ENCODE data around the gene SUSD6. TPM values are rescaled to one million over a fixed set of nuclear protein-coding genes. Genes with fewer than 3 reads are reported as not detected.

Gene SUSD6
- total RNA-seq, 4 donors from 2014 or later: 35.5 to 56.7 (median 51.0) TPM

- WGBS, 2 donors: 56 to 73% methylated on average over 3 of the region's 3 CpGs
- no peak overlapping the region for H3K4me3 ChIP-seq (ENCODE audit: low read depth, poor library complexity, severe bottlenecking)
- no peak for DNase-seq (ENCODE audit: low spot score in 2 of 2)
- TF ChIP-seq CTCF (IDR thresholded peaks at IDR 0.05) (no peak), POLR2A (IDR thresholded peaks at IDR 0.05) (no peak)
- intact Hi-C loops (cut with DNase I; ENCODE audit: low total_unique reads): no loop called here
Observed at GRCh38 chr14:69701857-69702256, 90.5 kb downstream of the SUSD6 start.

- TF ChIP-seq POLR2A (IDR thresholded peaks at IDR 0.05) (no peak), CTCF (IDR thresholded peaks at IDR 0.05) (no peak)
- DNase-seq (ENCODE audit: low spot score in 2 of 2): no peak
- no peak overlapping the region for H3K4me3 ChIP-seq (ENCODE audit: low read depth, poor library complexity, severe bottlenecking)
- intact Hi-C loops (cut with DNase I; ENCODE audit: low total_unique reads): no loop called here
- 72 to 77% methylated on average over 12 of the region's 12 CpGs for WGBS, 2 donors
Observed at GRCh38 chr14:69703047-69704039, 91.9 kb downstream of the SUSD6 start.

- intact Hi-C loops (cut with DNase I; ENCODE audit: low total_unique reads): no loop called here
- TF ChIP-seq POLR2A (IDR thresholded peaks at IDR 0.05): no peak
- no peak for TF ChIP-seq CTCF (IDR thresholded peaks at IDR 0.05)
- H3K4me3 ChIP-seq (ENCODE audit: low read depth, poor library complexity, severe bottlenecking): no peak overlapping the region
- DNase-seq (ENCODE audit: low spot score in 2 of 2): no peak
- 90 to 94% methylated on average over 5 of the region's 5 CpGs for WGBS, 2 donors
Observed at GRCh38 chr14:69704319-69704718, 92.9 kb downstream of the SUSD6 start.

GRCh38 chr14:69705706-69706105 is 94.3 kb downstream of the SUSD6 start:
- DNase-seq (ENCODE audit: low spot score in 2 of 2): no peak
- H3K4me3 ChIP-seq (ENCODE audit: low read depth, poor library complexity, severe bottlenecking): no peak overlapping the region
- TF ChIP-seq CTCF (IDR thresholded peaks at IDR 0.05): no peak
- TF ChIP-seq POLR2A (IDR thresholded peaks at IDR 0.05): no peak
- intact Hi-C loops (cut with DNase I; ENCODE audit: low total_unique reads): no loop called here
- 70 to 73% methylated on average over 2 of the region's 2 CpGs for WGBS, 2 donors

- TF ChIP-seq CTCF (IDR thresholded peaks at IDR 0.05) (no peak), POLR2A (IDR thresholded peaks at IDR 0.05) (no peak)
- 90 to 100% methylated on average over 1 of the region's 1 CpG for WGBS, 2 donors
- no peak for DNase-seq (ENCODE audit: low spot score in 2 of 2)
- intact Hi-C loops (cut with DNase I; ENCODE audit: low total_unique reads): no loop called here
- H3K4me3 ChIP-seq (ENCODE audit: low read depth, poor library complexity, severe bottlenecking): no peak overlapping the region
Observed at GRCh38 chr14:69708049-69708448, 96.7 kb downstream of the SUSD6 start.

Measured in lower leg skin (tissue), 4 donors.